Neural cell (in vitro differentiated cells): ENCODE measurements around the gene KCTD11. TPM values are rescaled to one million over a fixed set of nuclear protein-coding genes. Genes with fewer than 3 reads are reported as not detected.

ENCODE experiments used
- H2AFZ ChIP-seq: fragments of 200-600, 300-800 bp; sonication (generic), shearing (Covaris generic); 2 replicates; pipeline ENCODE4 v1.6.0; 2014; ENCODE audit warnings: low read depth, mild to moderate bottlenecking, antibody characterized with exemption, low read length, moderate library complexity
- H3F3A ChIP-seq: fragments of 200-600 bp; shearing (Covaris generic); 2 replicates; pipeline ENCODE4 v1.6.1; 2016; ENCODE audit warnings: mild to moderate bottlenecking, moderate library complexity, mixed read lengths, antibody characterized with exemption, low read length; ENCODE audit not compliant: insufficient read depth, poor library complexity, severe bottlenecking
- H3K27ac ChIP-seq: fragments of 200-600, 300-800 bp; sonication (generic), shearing (Covaris generic); 2 replicates; pipeline ENCODE4 v1.5.1; 2014; ENCODE audit warnings: mild to moderate bottlenecking, low read length, moderate library complexity
- H3K27me3 ChIP-seq: fragments of 300-800, 200-600 bp; sonication (generic), shearing (Covaris generic); 2 replicates; pipeline ENCODE4 v1.6.0; 2014; ENCODE audit warnings: mild to moderate bottlenecking, low read depth, low read length, moderate library complexity; ENCODE audit not compliant: insufficient read depth
- H3K36me3 ChIP-seq: fragments of 300-800, 200-600 bp; sonication (generic), shearing (Covaris generic); 2 replicates; pipeline ENCODE4 v1.5.1; 2014; ENCODE audit warnings: mild to moderate bottlenecking, antibody characterized with exemption, low read length, moderate library complexity; ENCODE audit not compliant: insufficient read depth
- H3K4me2 ChIP-seq: fragments of 300-800, 200-600 bp; sonication (generic), shearing (Covaris generic); 2 replicates; pipeline ENCODE4 v1.6.0; 2014; ENCODE audit warnings: mild to moderate bottlenecking, low read length
- H3K4me3 ChIP-seq: fragments of 300-800, 200-600 bp; sonication (generic), shearing (Covaris generic); 2 replicates; pipeline ENCODE4 v1.5.1; 2014; ENCODE audit warnings: mild to moderate bottlenecking, low read length, moderate library complexity
- H3K79me2 ChIP-seq: fragments of 200-600 bp; shearing (Covaris generic); replicated peaks from 2 replicates; pipeline ENCODE4 v1.6.0; 2014; ENCODE audit warnings: mild to moderate bottlenecking, low read length, moderate library complexity; ENCODE audit not compliant: insufficient read depth
- H3K9ac ChIP-seq: fragments of 300-800, 200-600 bp; sonication (generic), shearing (Covaris generic); 2 replicates; pipeline ENCODE4 v1.6.1; 2016; ENCODE audit warnings: mild to moderate bottlenecking, low read length, mixed read lengths
- H3K9me2 ChIP-seq: fragments of 200-600 bp; shearing (Covaris generic); 2 replicates; pipeline ENCODE4 v1.6.1; 2016; ENCODE audit warnings: mild to moderate bottlenecking, low read length, mixed read lengths; ENCODE audit not compliant: insufficient read depth
- H3K9me3 ChIP-seq: fragments of 200-600, 300-800 bp; sonication (generic), shearing (Covaris generic); 2 replicates; pipeline ENCODE4 v1.6.1; 2016; ENCODE audit warnings: mild to moderate bottlenecking, mixed run types, low read length, moderate library complexity, mixed read lengths
- H4K20me1 ChIP-seq: fragments of 200-600 bp; shearing (Covaris generic); 2 replicates; pipeline ENCODE4 v1.6.1; 2016; ENCODE audit warnings: mild to moderate bottlenecking, mixed run types; ENCODE audit not compliant: insufficient read depth
- EP300 ChIP-seq: fragments of 450-650 bp; conservative IDR thresholded peaks from 2 replicates; pipeline ENCODE4 v1.6.1; 2014; ENCODE audit warnings: antibody characterized with exemption, mild to moderate bottlenecking, moderate library complexity; ENCODE audit not compliant: poor library complexity, severe bottlenecking
- EZH2 ChIP-seq: fragments of 200-600, 300-800 bp; shearing (Covaris generic), sonication (generic); IDR thresholded peaks from 2 replicates; pipeline ENCODE4 v1.6.1; 2014; ENCODE audit warnings: antibody characterized with exemption, low read length, borderline replicate concordance, mild to moderate bottlenecking; ENCODE audit not compliant: insufficient read depth, poor library complexity, severe bottlenecking
- MXI1 ChIP-seq: fragments of 450-650 bp; conservative IDR thresholded peaks from 2 replicates; pipeline ENCODE4 v1.6.1; 2014; ENCODE audit warnings: antibody characterized with exemption, mild to moderate bottlenecking; ENCODE audit not compliant: poor library complexity, severe bottlenecking
- POLR2AphosphoS5 ChIP-seq: IDR thresholded peaks from 2 replicates; pipeline ENCODE4 v1.6.1; 2012
- RAD21 ChIP-seq: fragments of 450-650 bp; conservative IDR thresholded peaks from 2 replicates; pipeline ENCODE4 v1.6.1; 2014; ENCODE audit warnings: antibody characterized with exemption, mild to moderate bottlenecking, moderate library complexity
- SMC3 ChIP-seq: fragments of 450-650 bp; conservative IDR thresholded peaks from 2 replicates; pipeline ENCODE4 v1.6.1; 2014; ENCODE audit warnings: antibody characterized with exemption, mild to moderate bottlenecking, moderate library complexity; ENCODE audit not compliant: poor library complexity
- TAF1 ChIP-seq: IDR thresholded peaks from 2 replicates; pipeline ENCODE4 v1.6.1; 2012; ENCODE audit warnings: low read depth
- polyA plus RNA-seq: library from polyadenylated mRNA; depleted of rRNA; stranded (reverse); fragments of >200 nt; gene quantifications from 2 replicates; pipeline ENCODE4 v1.2.3, GENCODE V29; 2014
- TF ChIP-seq, protein P1 (sequence below): IDR thresholded peaks from 2 replicates; pipeline ENCODE4 v1.6.1; 2012; ENCODE audit warnings: borderline replicate concordance
- TF ChIP-seq, protein P2 (sequence below): fragments of 450-650 bp; IDR thresholded peaks from 2 replicates; pipeline ENCODE4 v1.5.1; 2014; ENCODE audit warnings: antibody characterized with exemption, mild to moderate bottlenecking, moderate library complexity; ENCODE audit not compliant: poor library complexity, severe bottlenecking

The KCTD11 gene
- polyA plus RNA-seq, 1 donor from 2014 or later, result 2.8 TPM

DNA sequence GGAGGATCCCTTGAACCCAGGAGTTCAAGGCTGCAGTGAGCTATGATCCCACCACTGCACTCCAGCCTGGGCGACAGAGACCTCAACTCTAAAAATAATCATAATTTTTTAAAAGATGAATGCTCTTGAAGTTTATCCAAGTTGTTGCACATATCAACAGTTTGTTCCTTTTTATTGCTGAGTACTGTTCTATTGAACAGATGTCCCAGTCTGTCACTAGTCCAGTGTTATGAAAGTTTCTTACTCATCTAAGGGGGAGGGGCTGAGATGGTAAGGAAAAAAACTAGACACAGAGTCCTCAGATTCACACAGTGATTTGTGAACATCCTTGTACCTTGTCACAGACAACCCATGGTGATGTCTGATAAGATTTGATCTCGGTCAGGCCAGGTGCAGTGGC is 11.8 kb upstream of the KCTD11 start:
- Histone ChIP-seq H3K4me3 (no peak overlapping the region), H3F3A (no peaks in the 10 kb centered on the region), H4K20me1 (no peaks in the 10 kb centered on the region), H3K9ac (no peak overlapping the region), H2AFZ (no peak overlapping the region), H3K79me2 (no peaks in the 10 kb centered on the region), H3K27ac (no peak overlapping the region), H3K9me3 (no peaks in the 10 kb centered on the region), H3K9me2 (no peaks in the 10 kb centered on the region), H3K4me2 (no peak overlapping the region), H3K27me3 (no peaks in the 10 kb centered on the region), H3K36me3 (no peaks in the 10 kb centered on the region)
- TF ChIP-seq POLR2AphosphoS5 (no peak), RAD21 (no peak), SMC3 (no peak), EZH2 (no peak), MXI1 (no peak), EP300 (no peak), TAF1 (no peak)
- TF ChIP-seq, protein P1, sequence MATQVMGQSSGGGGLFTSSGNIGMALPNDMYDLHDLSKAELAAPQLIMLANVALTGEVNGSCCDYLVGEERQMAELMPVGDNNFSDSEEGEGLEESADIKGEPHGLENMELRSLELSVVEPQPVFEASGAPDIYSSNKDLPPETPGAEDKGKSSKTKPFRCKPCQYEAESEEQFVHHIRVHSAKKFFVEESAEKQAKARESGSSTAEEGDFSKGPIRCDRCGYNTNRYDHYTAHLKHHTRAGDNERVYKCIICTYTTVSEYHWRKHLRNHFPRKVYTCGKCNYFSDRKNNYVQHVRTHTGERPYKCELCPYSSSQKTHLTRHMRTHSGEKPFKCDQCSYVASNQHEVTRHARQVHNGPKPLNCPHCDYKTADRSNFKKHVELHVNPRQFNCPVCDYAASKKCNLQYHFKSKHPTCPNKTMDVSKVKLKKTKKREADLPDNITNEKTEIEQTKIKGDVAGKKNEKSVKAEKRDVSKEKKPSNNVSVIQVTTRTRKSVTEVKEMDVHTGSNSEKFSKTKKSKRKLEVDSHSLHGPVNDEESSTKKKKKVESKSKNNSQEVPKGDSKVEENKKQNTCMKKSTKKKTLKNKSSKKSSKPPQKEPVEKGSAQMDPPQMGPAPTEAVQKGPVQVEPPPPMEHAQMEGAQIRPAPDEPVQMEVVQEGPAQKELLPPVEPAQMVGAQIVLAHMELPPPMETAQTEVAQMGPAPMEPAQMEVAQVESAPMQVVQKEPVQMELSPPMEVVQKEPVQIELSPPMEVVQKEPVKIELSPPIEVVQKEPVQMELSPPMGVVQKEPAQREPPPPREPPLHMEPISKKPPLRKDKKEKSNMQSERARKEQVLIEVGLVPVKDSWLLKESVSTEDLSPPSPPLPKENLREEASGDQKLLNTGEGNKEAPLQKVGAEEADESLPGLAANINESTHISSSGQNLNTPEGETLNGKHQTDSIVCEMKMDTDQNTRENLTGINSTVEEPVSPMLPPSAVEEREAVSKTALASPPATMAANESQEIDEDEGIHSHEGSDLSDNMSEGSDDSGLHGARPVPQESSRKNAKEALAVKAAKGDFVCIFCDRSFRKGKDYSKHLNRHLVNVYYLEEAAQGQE, result no peak
- TF ChIP-seq, protein P2, sequence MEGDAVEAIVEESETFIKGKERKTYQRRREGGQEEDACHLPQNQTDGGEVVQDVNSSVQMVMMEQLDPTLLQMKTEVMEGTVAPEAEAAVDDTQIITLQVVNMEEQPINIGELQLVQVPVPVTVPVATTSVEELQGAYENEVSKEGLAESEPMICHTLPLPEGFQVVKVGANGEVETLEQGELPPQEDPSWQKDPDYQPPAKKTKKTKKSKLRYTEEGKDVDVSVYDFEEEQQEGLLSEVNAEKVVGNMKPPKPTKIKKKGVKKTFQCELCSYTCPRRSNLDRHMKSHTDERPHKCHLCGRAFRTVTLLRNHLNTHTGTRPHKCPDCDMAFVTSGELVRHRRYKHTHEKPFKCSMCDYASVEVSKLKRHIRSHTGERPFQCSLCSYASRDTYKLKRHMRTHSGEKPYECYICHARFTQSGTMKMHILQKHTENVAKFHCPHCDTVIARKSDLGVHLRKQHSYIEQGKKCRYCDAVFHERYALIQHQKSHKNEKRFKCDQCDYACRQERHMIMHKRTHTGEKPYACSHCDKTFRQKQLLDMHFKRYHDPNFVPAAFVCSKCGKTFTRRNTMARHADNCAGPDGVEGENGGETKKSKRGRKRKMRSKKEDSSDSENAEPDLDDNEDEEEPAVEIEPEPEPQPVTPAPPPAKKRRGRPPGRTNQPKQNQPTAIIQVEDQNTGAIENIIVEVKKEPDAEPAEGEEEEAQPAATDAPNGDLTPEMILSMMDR, result no peak

DNA sequence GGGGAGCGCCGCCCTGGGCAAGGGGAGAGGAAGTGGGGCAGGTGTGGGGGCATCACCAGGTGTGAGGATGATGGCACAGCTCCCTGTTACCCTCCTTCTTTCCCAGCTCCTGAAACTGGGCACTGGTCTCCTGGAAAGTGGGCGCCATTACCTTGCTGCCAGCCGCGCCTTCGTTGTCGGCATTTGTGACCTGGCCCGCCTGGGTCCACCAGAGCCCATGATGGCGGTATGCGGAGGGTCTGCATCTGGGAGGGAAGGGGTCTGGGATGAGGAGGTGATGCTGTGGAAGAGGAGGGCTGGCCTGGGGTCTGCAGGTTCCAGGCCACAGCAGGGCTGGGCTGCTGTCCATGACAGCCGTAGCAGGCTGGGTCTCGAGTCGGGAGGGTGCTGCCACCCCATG is 10.1 kb upstream of the KCTD11 start:
- Histone ChIP-seq H3K27ac (no peak overlapping the region), H3K27me3 (no peaks in the 10 kb centered on the region), H3K4me3 (no peak overlapping the region), H3K79me2 (no peaks in the 10 kb centered on the region), H3K9me3 (no peaks in the 10 kb centered on the region), H3K36me3 (no peaks in the 10 kb centered on the region), H3K9me2 (no peaks in the 10 kb centered on the region), H2AFZ (no peak overlapping the region), H3F3A (no peaks in the 10 kb centered on the region), H4K20me1 (no peaks in the 10 kb centered on the region), H3K9ac (no peak overlapping the region), H3K4me2 (no peak overlapping the region)
- TF ChIP-seq TAF1 (no peak), EZH2 (no peak), SMC3 (no peak), POLR2AphosphoS5 (no peak), EP300 (no peak), MXI1 (no peak), RAD21 (no peak)
- TF ChIP-seq, protein P1, result no peak
- TF ChIP-seq, protein P2, result no peak
